ENCODE results near the gene POC1A.

Gene POC1A

GRCh38 chr3:52032702-52033408 lies 121.4 kb downstream of the POC1A start:
- TF ChIP-seq, protein P1, sequence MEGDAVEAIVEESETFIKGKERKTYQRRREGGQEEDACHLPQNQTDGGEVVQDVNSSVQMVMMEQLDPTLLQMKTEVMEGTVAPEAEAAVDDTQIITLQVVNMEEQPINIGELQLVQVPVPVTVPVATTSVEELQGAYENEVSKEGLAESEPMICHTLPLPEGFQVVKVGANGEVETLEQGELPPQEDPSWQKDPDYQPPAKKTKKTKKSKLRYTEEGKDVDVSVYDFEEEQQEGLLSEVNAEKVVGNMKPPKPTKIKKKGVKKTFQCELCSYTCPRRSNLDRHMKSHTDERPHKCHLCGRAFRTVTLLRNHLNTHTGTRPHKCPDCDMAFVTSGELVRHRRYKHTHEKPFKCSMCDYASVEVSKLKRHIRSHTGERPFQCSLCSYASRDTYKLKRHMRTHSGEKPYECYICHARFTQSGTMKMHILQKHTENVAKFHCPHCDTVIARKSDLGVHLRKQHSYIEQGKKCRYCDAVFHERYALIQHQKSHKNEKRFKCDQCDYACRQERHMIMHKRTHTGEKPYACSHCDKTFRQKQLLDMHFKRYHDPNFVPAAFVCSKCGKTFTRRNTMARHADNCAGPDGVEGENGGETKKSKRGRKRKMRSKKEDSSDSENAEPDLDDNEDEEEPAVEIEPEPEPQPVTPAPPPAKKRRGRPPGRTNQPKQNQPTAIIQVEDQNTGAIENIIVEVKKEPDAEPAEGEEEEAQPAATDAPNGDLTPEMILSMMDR (IDR thresholded peaks at IDR 0.05) = no peak

DNA sequence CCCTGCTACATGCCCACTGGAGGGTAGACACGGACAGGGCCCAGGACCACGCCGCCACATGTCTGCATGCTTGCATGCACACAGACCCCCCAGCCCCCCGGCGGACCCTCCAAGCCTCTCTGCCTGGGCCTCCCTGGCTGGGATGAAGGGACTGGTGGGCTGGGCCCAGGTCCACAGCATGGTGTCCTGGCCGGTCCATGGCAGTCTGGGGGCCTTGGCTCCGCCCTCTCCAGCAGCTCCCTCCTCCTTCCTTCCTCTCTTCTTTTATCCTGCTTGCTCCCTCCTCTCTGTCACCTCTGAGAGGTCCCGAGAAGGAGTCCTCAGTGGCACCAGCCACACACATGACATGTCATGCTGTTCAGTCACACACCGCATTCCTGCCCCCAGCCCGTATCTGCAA lies 122.3 kb downstream of the POC1A start:
- TF ChIP-seq, protein P1 (IDR thresholded peaks at IDR 0.05) = no peak

DNA sequence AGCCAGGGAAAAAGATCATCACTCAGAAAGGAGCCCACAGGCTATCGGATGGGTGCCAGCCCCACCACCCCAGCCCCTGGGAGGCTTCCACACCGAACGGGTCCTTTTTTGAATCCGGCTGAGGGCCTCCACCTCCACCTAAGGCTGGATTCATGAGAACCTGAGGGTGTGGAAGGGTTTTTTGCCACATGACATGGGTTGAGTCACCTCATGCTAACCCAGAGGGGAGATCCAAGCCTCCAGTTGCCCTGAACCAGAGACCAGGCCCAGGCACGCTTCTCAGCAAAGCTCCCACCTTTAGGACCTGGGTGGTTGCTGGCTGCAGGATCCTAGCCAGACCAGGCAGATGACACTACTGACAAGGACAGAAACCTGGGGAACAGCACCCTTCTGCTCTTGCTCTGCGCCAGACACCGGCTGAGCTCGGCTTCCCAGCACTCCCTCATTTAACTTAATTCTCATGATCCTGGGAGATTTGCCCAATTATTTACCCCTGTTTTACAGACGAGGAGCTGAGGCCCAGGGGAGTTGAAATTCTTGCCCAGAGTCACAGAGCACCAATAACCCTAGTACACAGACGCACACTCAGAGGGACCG lies 123.4 kb downstream of the POC1A start:
- TF ChIP-seq, protein P1 (IDR thresholded peaks at IDR 0.05) = no peak

DNA sequence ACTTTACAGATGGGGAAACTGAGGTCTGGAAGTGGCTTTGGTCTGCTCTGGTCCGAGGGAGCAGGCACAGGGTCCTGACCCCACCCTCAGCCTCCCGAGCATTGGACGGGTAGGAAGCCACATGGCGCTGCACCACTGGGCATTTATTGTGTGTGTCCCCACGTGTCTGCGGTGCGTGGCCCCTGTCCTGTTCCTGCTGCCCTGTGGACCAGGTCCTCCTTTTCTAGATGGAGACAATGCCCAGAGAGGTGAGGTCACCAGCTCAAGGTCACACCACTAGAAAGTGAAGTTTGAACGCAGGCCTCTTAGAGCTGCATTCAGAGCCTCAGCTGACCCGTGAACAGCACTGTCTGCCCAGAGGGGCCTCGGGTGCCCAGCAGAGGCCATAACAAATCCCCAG lies 124.7 kb downstream of the POC1A start:
- TF ChIP-seq, protein P1 (IDR thresholded peaks at IDR 0.05) = no peak

GRCh38 chr3:52029053-52029452 lies 125.2 kb downstream of the POC1A start:
- TF ChIP-seq, protein P1 (IDR thresholded peaks at IDR 0.05) = no peak

- TF ChIP-seq, protein P1 (IDR thresholded peaks at IDR 0.05) = no peak
Measured at GRCh38 chr3:52028572-52028971, 125.7 kb downstream of the POC1A start.

- TF ChIP-seq, protein P1 (IDR thresholded peaks at IDR 0.05) = no peak
Measured at GRCh38 chr3:52026041-52026440, 128.2 kb downstream of the POC1A start.

Measured in LNCAP (cell line).